Body of pancreas (tissue), 4 donors: ENCODE data around the gene MED8.

ENCODE experiments used
- CTCF ChIP-seq, 7 experiments: fragments of 450-650 bp in 4 of 7; fragments of 200-600 bp in 3 of 7; sonication (generic) in 3 of 7; IDR thresholded peaks; one replicate each; pipeline ENCODE4 v1.5.1; 2016 to 2019; ENCODE audit warnings: antibody characterized with exemption in 7 of 7
- POLR2A ChIP-seq, 3 donors: fragments of 450-650 bp; IDR thresholded peaks; one replicate each; pipeline ENCODE4 v1.6.1; 2016; ENCODE audit warnings: antibody characterized with exemption in 3 of 3, mild to moderate bottlenecking in 2 of 3

GRCh38 chr1:43340559-43340958, 49.0 kb downstream of the MED8 start:
- TF ChIP-seq CTCF (IDR thresholded peaks at IDR 0.05): no peak
- no peak for TF ChIP-seq POLR2A (IDR thresholded peaks at IDR 0.05)
